Measurements from ENCODE around the gene POMGNT1. TPM values are rescaled to one million over a fixed set of nuclear protein-coding genes. Genes with fewer than 3 reads are reported as not detected.

The POMGNT1 gene
- polyA plus RNA-seq, 2 of the 4 experiments (the other 2 are of a cell fraction), result 33.1 to 33.5 TPM

DNA sequence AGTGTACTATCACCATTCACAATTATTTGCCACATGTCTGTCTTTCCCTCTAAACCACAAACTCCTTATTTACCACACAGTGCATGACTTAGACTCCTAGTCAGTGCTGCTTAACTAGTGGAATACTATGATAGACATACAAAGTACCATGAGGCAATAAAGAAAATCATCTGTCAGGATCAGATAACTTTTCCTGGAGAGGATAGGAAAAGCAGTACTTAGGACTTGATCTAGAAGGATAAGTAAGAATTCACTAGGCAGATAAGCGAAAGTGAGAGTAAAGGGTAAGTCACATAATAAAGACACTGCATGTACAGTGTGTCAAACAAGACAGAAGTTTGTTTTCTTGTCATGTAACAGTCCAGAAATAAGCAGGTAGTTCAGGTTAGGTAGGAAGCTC lies 44.5 kb downstream of the POMGNT1 start:
- no peak for ATAC-seq
- Histone ChIP-seq H3K4me1 (no peaks in the 10 kb centered on the region), H3K27ac (no peak overlapping the region), H3K4me3 (no peak overlapping the region), H3K4me2 (no peak overlapping the region), H3K9me3 (no peaks in the 10 kb centered on the region)
- CTCF ChIA-PET, result no interaction called here
- FAIRE-seq, result no peak
- WGBS (ENCODE audit: missing lambda C conversion rate), result 71% methylated on average over 1 of the region's 1 CpG
- POLR2A ChIA-PET, result no interaction called here
- TF ChIP-seq CHD4 (IDR thresholded peaks at IDR 0.05; ENCODE audit: borderline replicate concordance) (no peak), FOXS1 (CRISPR knock-in tag; IDR thresholded peaks at IDR 0.05) (no peak), GATA3 (IDR thresholded peaks at IDR 0.05; ENCODE audit: borderline replicate concordance) (no peak), CBX8 (IDR thresholded peaks at IDR 0.05) (no peak), HOXB5 (CRISPR knock-in tag; IDR thresholded peaks at IDR 0.05) (no peak), SREBF2 (IDR thresholded peaks at IDR 0.05) (no peak), RFX5 (IDR thresholded peaks at IDR 0.05) (no peak), CBX2 (IDR thresholded peaks at IDR 0.05; ENCODE audit: borderline replicate concordance, low read depth) (no peak)
- TF ChIP-seq, protein P1, sequence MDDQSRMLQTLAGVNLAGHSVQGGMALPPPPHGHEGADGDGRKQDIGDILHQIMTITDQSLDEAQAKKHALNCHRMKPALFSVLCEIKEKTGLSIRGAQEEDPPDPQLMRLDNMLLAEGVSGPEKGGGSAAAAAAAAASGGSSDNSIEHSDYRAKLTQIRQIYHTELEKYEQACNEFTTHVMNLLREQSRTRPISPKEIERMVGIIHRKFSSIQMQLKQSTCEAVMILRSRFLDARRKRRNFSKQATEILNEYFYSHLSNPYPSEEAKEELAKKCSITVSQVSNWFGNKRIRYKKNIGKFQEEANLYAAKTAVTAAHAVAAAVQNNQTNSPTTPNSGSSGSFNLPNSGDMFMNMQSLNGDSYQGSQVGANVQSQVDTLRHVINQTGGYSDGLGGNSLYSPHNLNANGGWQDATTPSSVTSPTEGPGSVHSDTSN (IDR thresholded peaks at IDR 0.05), result no peak
- TF ChIP-seq, protein P2, sequence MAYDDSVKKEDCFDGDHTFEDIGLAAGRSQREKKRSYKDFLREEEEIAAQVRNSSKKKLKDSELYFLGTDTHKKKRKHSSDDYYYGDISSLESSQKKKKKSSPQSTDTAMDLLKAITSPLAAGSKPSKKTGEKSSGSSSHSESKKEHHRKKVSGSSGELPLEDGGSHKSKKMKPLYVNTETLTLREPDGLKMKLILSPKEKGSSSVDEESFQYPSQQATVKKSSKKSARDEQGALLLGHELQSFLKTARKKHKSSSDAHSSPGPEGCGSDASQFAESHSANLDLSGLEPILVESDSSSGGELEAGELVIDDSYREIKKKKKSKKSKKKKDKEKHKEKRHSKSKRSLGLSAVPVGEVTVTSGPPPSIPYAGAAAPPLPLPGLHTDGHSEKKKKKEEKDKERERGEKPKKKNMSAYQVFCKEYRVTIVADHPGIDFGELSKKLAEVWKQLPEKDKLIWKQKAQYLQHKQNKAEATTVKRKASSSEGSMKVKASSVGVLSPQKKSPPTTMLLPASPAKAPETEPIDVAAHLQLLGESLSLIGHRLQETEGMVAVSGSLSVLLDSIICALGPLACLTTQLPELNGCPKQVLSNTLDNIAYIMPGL (CRISPR knock-in tag; IDR thresholded peaks at IDR 0.05; ENCODE audit: borderline replicate concordance), result no peak
- DNase-seq (ENCODE audit: low read depth in 1 of 2, low spot score in 1 of 2), result no peak

DNA sequence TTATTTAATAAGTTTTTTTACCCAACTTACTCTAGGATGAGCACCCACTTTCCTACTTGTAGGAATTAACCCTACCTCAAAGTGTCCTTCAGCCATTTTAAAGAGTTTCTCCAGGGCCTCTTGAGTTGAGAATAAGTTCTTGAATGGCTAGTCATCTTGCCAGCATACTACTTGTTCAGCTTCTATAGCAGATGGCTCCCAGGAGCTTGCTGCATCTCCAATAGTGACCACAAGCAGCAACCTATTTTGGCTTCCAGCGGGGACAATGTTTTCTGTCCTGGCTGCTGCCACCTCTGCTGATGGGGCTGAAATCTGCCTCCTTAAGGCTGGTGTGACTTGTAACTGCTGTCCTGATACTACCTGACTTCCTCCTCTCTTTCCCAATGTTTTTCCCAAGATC lies 45.0 kb downstream of the POMGNT1 start:
- WGBS (ENCODE audit: missing lambda C conversion rate), result 75% methylated on average over 1 of the region's 1 CpG

More for the DNA sequence above, 45.0 kb downstream of the POMGNT1 start:
- CTCF ChIA-PET, result no interaction called here
- Histone ChIP-seq H3K27ac (no peak overlapping the region), H3K9me3 (no peaks in the 10 kb centered on the region), H3K4me3 (no peak overlapping the region), H3K4me2 (no peak overlapping the region), H3K4me1 (no peaks in the 10 kb centered on the region)
- ATAC-seq (no peak), DNase-seq (ENCODE audit: low read depth in 1 of 2, low spot score in 1 of 2) (no peak), FAIRE-seq (no peak)
- POLR2A ChIA-PET, result no interaction called here
- TF ChIP-seq HOXB13 (CRISPR knock-in tag; IDR thresholded peaks at IDR 0.05; ENCODE audit: low read depth) (no peak), ZC3H11A (IDR thresholded peaks at IDR 0.05) (no peak), PHF8 (IDR thresholded peaks at IDR 0.05; ENCODE audit: borderline replicate concordance, low read depth) (no peak), BCL3 (IDR thresholded peaks at IDR 0.05) (no peak), BHLHE40 (IDR thresholded peaks at IDR 0.05; ENCODE audit: low read depth, low read length) (no peak), HES2 (IDR thresholded peaks at IDR 0.05) (no peak), RNF2 (IDR thresholded peaks at IDR 0.05; ENCODE audit: borderline replicate concordance, low read depth) (no peak), ZSCAN20 (CRISPR knock-in tag; IDR thresholded peaks at IDR 0.05) (no peak), EHMT2 (IDR thresholded peaks at IDR 0.05; ENCODE audit: low read depth) (no peak), NR3C1 (IDR thresholded peaks at IDR 0.05) (no peak), HOXA7 (CRISPR knock-in tag; IDR thresholded peaks at IDR 0.05) (no peak), MAFK (IDR thresholded peaks at IDR 0.05; ENCODE audit: partially characterized antibody) (no peak), POLR2AphosphoS2 (conservative IDR thresholded peaks at IDR 0.05; ENCODE audit: low read length) (no peak), RFX5 (IDR thresholded peaks at IDR 0.05) (no peak), HOXB5 (CRISPR knock-in tag; IDR thresholded peaks at IDR 0.05) (no peak), MYC (IDR thresholded peaks at IDR 0.05; ENCODE audit: borderline replicate concordance, low read length) (no peak), FOSL2 (IDR thresholded peaks at IDR 0.05) (no peak), FOSL2 (CRISPR knock-in tag; IDR thresholded peaks at IDR 0.05) (no peak), KDM1A (IDR thresholded peaks at IDR 0.05; ENCODE audit: low read depth) (no peak), EP300 (IDR thresholded peaks at IDR 0.05) (no peak)
- TF ChIP-seq, protein P2 (CRISPR knock-in tag; IDR thresholded peaks at IDR 0.05; ENCODE audit: borderline replicate concordance), result no peak
